SKM-1 (cell line): Measurements from ENCODE around the gene DBNDD1.
"Not testable (repeated sequence)": the region's sequence is repeated elsewhere in the genome, so short reads cannot be mapped to it uniquely, and the experiment has no call there.

ENCODE experiments used
- DNase-seq: peaks from one replicate; lab custom pipeline; 2025; ENCODE audit not compliant: unreplicated experiment; lab: John Stamatoyannopoulos, UW

Gene DBNDD1, protein sequence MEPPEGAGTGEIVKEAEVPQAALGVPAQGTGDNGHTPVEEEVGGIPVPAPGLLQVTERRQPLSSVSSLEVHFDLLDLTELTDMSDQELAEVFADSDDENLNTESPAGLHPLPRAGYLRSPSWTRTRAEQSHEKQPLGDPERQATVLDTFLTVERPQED

GRCh38 chr16:90018652-90019542 lies at the start of gene DBNDD1:
DBNDD1 (minus strand) TSS chr16:90019456; CDS start chr16:90019341, 115 bp downstream.
- no peak for DNase-seq

DNA sequence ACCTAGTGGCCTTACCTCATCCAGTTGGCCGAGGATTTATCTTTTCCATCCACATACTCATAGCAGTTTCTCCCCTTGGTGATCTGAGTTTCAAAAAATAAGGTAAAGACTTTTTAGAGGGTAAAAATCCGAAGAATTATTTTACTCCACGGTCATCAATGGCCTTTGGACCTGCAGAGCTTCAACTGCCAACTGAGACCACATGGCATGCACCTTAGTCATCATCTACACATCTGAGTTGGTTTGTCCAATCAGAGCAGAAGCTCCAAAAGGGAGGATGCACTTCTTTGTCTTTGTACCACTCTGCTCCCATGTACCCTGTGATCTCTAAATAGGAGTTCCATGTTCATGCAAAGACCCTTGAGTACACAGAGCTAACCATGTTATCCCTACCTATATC lies 42.2 kb upstream of the DBNDD1 start:
- no peak for DNase-seq

GRCh38 chr16:90057738-90058173 lies 38.5 kb upstream of the DBNDD1 start:
- no peak for DNase-seq

DNA sequence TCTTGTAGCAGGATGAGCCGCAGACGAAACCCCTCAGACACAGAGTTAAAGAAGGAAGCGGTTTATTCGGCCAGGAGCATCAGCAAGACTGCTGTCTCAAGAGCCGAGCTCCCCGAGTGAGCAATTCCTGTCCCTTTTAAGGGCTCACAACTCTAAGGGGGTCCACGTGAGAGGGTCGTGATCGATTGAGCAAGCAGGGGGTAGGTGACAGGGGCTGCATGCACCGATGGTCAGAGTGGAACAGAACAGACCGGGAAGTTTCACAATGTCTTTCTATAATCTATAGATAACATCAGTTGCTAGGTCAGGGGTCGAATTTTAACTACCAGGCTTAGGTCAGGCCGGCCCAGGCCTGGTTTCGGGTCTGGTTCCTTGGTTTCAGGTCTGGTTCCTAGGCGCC lies 37.3 kb upstream of the DBNDD1 start:
- not testable (repeated sequence) for DNase-seq

DNA sequence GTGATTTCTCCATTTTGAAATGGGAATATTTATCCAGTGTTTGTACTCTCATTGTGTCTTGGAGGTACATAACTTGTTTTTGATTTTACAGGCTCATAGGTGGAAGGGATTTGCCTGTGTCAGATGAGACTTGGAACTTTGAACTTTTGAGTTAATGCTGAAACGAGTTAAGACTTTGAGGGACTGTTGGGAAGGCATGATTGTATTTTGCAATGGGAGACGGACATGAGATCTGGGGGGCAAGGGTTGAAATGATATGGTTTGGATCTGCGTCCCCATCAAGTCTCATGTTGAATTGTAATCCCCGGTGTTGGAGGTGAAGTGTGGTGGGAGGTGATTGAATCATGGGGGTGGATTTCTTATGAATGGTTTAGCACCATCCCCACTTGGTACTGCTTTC lies 36.1 kb upstream of the DBNDD1 start:
- no peak for DNase-seq

DNA sequence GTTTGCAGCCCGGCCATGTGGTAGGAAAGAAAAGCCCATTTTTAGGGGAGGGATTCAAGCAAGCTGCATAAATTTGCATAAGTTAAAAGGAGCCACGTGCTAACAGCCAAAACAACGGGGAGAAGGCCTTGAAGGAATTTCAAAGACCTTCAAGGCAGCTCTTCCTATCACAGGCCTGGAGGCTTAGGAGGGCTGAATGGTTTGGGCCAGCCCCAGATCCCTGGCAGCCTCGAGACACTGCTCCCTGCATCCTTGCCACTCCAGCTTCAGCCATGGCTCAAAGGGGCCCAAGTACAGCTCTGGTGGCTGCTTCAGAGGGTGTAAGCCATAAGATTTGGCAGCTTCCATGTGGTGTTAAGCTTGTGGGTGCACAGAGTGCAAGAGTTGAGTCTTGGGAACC lies 35.3 kb upstream of the DBNDD1 start:
- no peak for DNase-seq

DNA sequence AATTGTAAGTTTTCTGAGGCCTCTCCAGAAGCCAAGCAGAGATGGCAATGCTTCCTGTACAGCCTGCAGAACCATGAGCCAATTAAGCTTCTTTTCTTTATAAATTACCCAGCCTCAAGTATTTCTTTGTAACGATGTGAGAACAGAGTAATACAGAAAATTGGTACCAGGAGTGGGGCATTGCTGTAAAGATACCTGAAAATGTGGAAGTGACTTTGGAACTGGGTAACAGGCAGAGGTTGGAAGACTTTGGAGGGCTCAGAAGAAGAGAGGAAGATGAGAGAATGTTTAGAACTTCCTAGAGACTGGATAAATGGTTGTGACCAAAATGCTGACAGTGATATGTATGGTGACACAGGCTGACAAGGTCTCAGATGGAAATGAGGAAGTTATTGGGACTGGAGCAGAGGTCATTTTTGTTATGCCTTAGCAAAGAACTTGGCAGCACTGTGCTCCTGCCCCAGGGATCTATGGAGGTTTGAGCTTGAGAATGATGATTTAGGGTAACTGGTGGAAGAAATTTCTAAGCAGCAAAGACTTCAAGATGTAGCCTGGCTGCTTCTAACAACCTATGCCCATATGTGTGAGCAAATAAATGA lies 34.7 kb upstream of the DBNDD1 start:
- DNase-seq = peak; percentile 12

DNA sequence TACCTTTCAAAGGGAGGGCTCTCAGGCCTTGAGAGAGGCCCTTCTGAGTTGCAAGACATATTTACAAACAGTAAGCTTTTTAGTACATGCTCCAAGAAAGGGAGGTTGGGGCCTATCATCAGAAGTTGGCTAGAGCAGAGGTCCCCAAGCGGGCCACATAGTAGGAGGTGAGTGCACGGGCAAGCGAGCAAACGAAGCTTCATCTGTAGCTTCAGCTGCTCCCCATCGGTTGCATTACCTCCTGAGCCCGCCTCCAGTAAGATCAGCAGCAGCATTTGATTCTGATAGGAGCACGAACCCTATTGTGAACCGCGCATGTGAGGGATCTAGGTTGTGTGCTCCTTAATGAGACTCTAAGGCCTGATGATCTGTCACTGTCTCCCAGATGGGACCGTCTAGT lies 31.7 kb upstream of the DBNDD1 start:
- no peak for DNase-seq

DNA sequence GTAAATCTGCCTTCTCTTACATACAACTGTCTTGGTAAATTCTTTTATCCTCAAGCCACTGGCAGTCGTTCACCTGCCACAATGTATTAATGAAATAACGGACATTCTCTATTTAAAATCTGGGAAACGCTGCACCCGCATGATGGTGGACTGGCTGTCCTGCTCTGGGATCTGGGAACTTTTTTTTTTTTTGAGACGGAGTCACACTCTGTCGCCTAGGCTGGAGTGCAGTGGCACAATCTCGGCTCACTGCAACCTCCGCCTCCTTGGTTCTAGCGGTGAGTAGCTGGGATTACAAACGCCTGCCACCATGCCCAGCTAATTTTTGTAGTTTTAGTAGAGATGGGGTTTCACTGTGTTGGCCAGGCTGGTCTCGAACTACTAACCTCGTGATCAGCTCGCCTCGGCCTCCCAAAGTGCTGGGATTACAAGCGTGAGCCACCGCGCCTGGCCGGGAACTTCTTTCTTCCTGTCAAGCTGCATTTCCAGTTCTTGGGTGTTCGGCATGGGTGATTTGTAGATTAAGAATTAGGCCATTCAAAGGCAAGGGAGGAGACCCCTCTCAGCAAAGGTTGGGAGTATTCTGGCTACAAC lies 29.6 kb upstream of the DBNDD1 start:
- DNase-seq = no peak

DNA sequence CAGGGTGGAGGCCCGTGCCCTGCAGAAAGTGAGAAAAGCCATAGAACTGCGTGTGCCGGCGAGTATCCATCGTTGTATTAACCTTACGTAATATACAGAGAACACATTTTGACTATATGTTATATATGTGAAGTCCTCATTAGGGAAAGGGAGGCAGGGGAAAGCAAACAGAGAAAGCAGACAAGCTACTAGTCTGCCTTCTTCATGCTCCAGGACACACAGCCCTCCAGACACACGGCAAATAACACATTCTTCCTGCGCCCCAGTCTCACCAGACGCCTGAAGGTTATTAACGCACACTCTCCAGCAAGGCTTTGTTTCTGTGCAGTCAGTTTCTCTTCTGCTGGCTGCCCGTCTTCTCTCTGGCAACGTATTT lies 29.1 kb upstream of the DBNDD1 start:
- no peak for DNase-seq

GRCh38 chr16:90047714-90048346 lies 28.6 kb upstream of the DBNDD1 start:
- no peak for DNase-seq

DNA sequence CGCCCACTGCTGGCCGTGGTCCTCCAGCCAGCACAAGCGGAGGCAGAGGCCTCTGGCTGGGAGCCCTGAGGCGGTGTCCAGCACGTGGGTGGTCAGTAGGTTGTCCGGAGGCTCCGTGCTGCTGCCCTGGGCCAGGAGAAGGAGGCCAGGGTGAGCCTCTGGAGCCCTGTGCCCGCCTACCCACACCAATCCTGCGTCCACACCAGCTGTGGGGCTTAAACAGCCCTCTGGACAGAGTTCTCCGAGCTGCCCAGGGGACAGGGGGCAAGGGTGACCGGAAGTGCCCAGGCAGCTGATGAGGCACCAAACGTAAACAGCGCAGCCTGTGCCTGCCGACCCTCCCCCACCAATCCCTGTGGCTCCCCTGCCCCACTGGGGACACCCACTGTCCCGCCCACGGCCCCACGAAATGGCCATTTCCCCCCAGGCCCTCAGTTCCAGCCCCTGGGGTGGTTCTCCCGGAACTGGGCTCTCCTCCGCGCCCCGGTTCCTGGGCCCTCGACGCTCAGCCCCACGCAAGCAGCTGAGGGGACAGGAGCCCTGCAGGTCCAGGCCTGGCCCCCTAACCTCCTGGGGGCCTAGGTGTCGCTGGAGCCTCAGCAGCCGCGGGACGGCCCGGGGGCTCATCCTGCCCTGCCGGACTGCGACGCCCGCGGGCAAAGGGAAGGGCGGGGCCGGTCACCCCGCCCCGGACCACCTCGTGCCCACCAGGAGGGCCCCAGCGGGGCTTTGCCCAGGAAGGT lies 27.9 kb upstream of the DBNDD1 start:
- no peak for DNase-seq

DNA sequence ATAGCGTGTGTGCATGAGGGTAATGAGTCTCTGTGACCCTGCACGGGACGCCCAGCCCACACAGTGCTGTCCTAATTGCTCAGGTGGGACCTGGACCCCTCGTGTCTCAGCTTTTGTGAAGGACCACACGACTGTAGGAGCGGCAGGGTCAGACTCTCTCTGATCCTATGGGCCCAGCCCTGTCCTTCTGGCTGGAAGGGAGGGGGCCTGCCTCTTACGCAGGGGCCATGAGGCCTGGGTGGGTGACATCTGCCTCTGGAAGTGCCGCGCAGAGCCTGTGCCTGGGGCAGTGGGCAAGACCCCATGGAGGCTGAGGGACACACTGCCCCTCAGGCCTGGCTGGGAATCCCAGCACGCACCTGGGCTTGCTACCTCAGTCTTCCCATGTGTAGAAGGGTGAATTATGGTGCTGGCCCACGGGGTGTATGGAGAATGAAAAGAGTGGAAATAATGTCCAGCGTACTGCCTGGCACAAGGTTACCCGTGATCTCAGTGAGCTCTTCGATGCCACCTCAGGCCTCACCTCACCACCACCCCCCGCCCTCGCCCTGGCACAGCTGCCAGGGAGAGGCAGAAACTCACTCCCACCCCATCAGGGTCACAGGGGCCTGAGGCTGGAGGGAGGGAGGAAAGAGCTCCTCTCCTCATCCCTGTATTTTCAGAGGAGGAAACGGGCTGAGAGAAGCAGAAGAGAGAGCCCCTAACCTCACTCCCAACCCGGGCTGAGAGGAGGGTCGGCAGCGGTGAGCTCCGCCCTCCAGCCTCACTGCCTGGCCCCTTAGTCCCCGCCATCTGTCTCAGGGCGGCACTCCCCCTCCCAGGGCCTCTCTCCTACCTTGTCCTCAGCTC lies 27.1 kb upstream of the DBNDD1 start:
- no peak for DNase-seq

GRCh38 chr16:90044111-90044551 lies 24.9 kb upstream of the DBNDD1 start:
- DNase-seq = no peak

- no peak for DNase-seq
Measured at GRCh38 chr16:90043526-90043925, 24.3 kb upstream of the DBNDD1 start.

DNA sequence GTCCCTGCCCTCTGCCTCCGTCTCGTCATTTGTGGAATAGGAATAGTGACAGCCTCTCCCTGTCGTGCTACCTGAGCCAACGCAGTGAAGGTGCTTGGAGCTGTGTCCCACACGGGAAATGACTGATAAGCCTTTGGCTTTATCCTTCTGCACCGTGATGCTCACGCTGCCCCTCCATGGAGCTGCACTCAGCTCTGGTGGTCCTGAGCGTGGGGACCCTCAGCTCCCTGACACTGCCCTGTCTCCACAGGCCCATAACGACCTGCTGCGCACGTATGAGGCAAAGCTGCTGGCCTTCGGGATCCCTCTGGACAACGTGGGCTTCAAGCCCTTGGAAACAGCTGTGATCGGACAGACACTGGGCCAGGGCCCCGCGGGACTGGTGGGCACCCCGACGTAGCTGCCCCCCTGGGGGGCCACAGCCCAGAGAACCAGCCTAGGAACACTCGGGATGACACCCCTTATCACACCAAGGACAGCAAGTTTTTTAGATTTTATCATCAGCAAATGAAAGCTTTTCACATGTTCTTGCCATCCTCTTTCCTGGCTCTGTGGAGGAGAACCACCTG lies 23.8 kb upstream of the DBNDD1 start:
- DNase-seq = no peak

GRCh38 chr16:90041896-90042473 lies 22.7 kb upstream of the DBNDD1 start:
- no peak for DNase-seq

- no peak for DNase-seq
Measured at GRCh38 chr16:90040152-90041023, 21.1 kb upstream of the DBNDD1 start.
